Cardiac muscle cell (in vitro differentiated cells and primary cell): ENCODE results near the gene FAM81B. TPM values are rescaled to one million over a fixed set of nuclear protein-coding genes. Genes with fewer than 3 reads are reported as not detected.

Experiments
- DNase-seq, 2 donors: peaks; one replicate each; pipeline versions ENCODE4 v3.0.0 to v3.0.0-alpha.2; 2010 to 2017; ENCODE audit warnings: low read depth in 1 of 2, low spot score in 1 of 2
- H3K27ac ChIP-seq: fragments of 200-600 bp; sonication (generic); 2 replicates; pipeline ENCODE4 v1.5.1; 2016
- H3K27me3 ChIP-seq: fragments of 200-600 bp; sonication (generic); 2 replicates; pipeline ENCODE4 v1.6.0; 2016; ENCODE audit warnings: control low read depth
- H3K36me3 ChIP-seq: fragments of 200-600 bp; sonication (generic); 2 replicates; pipeline ENCODE4 v1.5.1; 2016; ENCODE audit warnings: control low read depth
- H3K4me1 ChIP-seq: fragments of 200-600 bp; sonication (generic); 2 replicates; pipeline ENCODE4 v1.8.1; 2017; ENCODE audit warnings: low read depth, mild to moderate bottlenecking, mixed run types
- H3K4me3 ChIP-seq: fragments of 200-600 bp; sonication (generic); 2 replicates; pipeline ENCODE4 v1.5.1; 2016; ENCODE audit warnings: mild to moderate bottlenecking
- H3K9me3 ChIP-seq: fragments of 200-600 bp; sonication (generic); 2 replicates; pipeline ENCODE4 v1.5.1; 2017; ENCODE audit warnings: low read depth, mild to moderate bottlenecking, control low read depth
- polyA plus RNA-seq: library from polyadenylated mRNA; unstranded; fragments of >200 nt; fragmentation: Nextera tagmentation; extraction: Ambion mirVana; gene quantifications from 2 replicates; pipeline ENCODE4 v1.2.1, GENCODE V29; 2016
- total RNA-seq: library from RNA; depleted of rRNA; stranded (reverse); fragments of >200 nt; gene quantifications from 2 replicates; pipeline ENCODE4 v1.2.3, GENCODE V29; 2016
- TF ChIP-seq, protein P1 (sequence below): IDR thresholded peaks from 2 replicates; pipeline ENCODE4 v1.5.1; 2012; ENCODE audit warnings: low read depth, mild to moderate bottlenecking, low read length

Gene FAM81B
- total and polyA plus RNA-seq, 2 experiments from 2014 or later: not detected

DNA sequence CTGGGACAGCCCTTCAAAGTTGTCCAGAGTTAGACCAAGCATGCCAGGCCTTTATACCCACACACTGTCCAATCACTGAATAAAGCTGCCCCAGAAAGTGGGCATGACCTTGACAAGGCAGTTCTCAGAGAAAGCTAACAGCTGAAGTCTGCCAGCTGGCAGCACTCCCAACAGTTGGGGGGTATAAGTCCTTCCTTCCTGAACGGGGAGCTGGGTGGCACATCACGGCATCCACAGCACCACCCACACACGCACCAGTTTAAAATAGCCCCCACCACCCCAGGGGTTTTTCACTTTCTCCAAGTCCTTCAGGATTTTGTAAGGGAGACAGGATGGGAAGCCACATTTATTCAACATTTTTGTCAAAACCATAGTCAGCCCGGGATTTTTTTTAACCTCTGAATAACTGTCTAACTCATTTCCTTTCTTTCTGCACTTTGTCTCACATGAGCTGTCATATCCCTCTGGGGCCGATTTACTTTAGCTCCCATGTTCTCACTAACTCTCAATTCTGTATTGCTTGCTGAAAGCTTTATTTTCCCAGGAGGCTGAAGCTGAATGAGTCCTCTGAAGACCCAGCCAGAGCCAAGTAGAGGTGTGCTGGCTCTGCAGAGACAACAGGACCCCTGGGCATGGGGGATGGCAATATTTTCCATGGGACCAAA is 15.4 kb downstream of the FAM81B start:
- no peaks in the 10 kb centered on the region for H3K27me3 ChIP-seq
- no peaks in the 10 kb centered on the region for H3K9me3 ChIP-seq
- TF ChIP-seq, protein P1, sequence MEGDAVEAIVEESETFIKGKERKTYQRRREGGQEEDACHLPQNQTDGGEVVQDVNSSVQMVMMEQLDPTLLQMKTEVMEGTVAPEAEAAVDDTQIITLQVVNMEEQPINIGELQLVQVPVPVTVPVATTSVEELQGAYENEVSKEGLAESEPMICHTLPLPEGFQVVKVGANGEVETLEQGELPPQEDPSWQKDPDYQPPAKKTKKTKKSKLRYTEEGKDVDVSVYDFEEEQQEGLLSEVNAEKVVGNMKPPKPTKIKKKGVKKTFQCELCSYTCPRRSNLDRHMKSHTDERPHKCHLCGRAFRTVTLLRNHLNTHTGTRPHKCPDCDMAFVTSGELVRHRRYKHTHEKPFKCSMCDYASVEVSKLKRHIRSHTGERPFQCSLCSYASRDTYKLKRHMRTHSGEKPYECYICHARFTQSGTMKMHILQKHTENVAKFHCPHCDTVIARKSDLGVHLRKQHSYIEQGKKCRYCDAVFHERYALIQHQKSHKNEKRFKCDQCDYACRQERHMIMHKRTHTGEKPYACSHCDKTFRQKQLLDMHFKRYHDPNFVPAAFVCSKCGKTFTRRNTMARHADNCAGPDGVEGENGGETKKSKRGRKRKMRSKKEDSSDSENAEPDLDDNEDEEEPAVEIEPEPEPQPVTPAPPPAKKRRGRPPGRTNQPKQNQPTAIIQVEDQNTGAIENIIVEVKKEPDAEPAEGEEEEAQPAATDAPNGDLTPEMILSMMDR: no peak
- no peaks in the 10 kb centered on the region for H3K36me3 ChIP-seq
- no peak overlapping the region for H3K27ac ChIP-seq
- DNase-seq: peak in 1 of 2 donors; percentile 26
- H3K4me3 ChIP-seq: no peak overlapping the region
- no peaks in the 10 kb centered on the region for H3K4me1 ChIP-seq

DNA sequence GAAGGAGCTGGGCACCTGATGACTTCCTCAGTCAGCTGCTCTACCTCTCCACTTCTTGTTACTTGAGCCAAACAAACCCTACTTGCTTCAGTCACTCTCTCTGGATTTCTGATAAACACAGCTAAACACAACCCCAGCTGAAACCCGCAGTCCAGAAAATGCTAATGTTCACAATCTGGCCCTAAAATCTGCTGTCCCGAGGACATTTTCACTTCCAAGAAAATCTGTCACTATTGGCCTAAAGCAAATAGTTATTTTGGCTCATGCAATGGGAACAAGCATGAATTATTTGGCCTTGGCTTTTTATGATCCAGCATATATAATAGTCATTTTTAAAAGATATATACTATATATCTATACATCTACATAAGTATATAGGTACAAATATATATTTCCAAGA is 19.1 kb downstream of the FAM81B start:
- H3K27me3 ChIP-seq: no peaks in the 10 kb centered on the region
- no peak overlapping the region for H3K4me3 ChIP-seq
- H3K36me3 ChIP-seq: no peaks in the 10 kb centered on the region
- H3K4me1 ChIP-seq: no peaks in the 10 kb centered on the region
- no peak overlapping the region for H3K27ac ChIP-seq
- no peak for DNase-seq
- TF ChIP-seq, protein P1: no peak
- no peaks in the 10 kb centered on the region for H3K9me3 ChIP-seq

DNA sequence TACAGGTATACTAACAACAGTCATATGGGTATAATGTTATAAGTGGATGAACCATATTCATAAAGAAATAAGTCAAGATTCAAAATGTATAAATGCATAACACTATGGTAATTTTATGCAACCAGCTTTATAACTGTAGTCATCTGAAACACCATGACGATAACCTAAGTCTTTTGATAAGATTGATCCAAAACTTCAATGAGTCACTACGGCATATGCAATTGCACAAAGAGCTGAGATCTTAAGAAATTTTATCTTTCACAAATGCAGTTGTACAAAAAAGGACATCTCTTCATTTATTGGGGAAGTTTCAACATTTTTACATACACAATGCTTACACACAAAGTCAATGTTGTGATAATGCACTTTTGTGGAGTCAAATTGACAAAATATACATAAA is 20.3 kb downstream of the FAM81B start:
- Histone ChIP-seq H3K4me1 (no peaks in the 10 kb centered on the region), H3K27ac (no peak overlapping the region), H3K4me3 (no peak overlapping the region), H3K27me3 (no peaks in the 10 kb centered on the region), H3K9me3 (no peaks in the 10 kb centered on the region), H3K36me3 (no peaks in the 10 kb centered on the region)
- TF ChIP-seq, protein P1: no peak
- peak in 1 of 2 donors; percentile 41 for DNase-seq

DNA sequence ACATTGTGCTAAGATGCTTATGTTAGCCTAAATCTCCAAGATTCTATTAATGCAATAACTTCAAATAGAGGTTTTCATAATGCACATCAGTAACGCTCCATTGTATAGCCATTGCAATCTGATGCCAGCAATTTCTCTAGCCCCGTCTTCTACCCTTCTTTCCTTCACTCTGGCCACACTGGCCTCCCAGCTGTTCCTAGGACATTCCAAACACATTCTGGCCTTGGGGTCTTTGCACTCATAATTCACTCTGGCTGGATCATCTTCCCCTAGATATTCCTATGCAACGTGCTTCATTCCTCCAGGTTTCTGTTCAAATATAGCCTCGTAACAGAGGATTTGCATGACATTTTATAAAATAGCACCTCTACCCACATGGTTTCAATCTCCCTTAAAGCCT is 23.3 kb downstream of the FAM81B start:
- TF ChIP-seq, protein P1: no peak
- Histone ChIP-seq H3K4me3 (no peak overlapping the region), H3K36me3 (no peaks in the 10 kb centered on the region), H3K27ac (no peak overlapping the region), H3K9me3 (no peaks in the 10 kb centered on the region), H3K4me1 (no peaks in the 10 kb centered on the region), H3K27me3 (no peaks in the 10 kb centered on the region)
- DNase-seq: no peak

DNA sequence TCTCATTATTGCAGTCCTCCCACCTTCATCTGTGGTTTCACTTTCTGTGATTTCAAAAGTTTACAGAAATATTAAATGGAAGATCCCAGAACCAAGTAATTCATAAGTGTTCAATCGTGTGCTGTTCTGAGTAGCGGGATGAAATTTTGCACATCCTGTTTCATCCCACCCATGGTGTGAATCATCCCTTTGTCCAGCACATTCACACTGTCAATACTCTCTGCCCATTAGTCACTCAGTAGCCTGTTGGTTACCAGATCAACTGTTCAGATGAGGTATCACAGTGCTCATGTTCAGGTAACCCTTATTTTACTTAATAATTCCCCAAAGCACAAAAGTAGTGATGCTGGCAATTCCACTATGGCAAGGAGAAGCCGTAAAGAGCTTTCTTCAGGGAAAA is 26.8 kb downstream of the FAM81B start:
- Histone ChIP-seq H3K36me3 (no peaks in the 10 kb centered on the region), H3K27me3 (no peaks in the 10 kb centered on the region), H3K4me3 (no peak overlapping the region), H3K4me1 (no peaks in the 10 kb centered on the region), H3K27ac (no peak overlapping the region), H3K9me3 (no peaks in the 10 kb centered on the region)
- peak in 1 of 2 donors; percentile 7 for DNase-seq
- TF ChIP-seq, protein P1: no peak
